ENCODE results near the gene ZNF649. TPM values are rescaled to one million over a fixed set of nuclear protein-coding genes. Genes with fewer than 3 reads are reported as not detected.
A peak's percentile ranks its signal among the peaks of the same experiment; 100 is the strongest.

ZNF649 gene
- total and polyA plus RNA-seq, 3 donors from 2014 or later = 8.7 to 12.4 (median 12.2) TPM

- DNase-seq = no peak
- WGBS, 2 donors = 95 to 98% methylated on average over 2 of the region's 2 CpGs
- H3K36me3 ChIP-seq (ENCODE audit: low read depth, missing control alignments) = no peaks in the 10 kb centered on the region
Measured at GRCh38 chr19:51938936-51939335, 34.1 kb upstream of the ZNF649 start.

GRCh38 chr19:51931921-51932320, 27.1 kb upstream of the ZNF649 start:
- H3K9me3 ChIP-seq = no peaks in the 10 kb centered on the region

More at GRCh38 chr19:51938936-51939335, 34.1 kb upstream of the ZNF649 start:
- Histone ChIP-seq H3K4me3 (no peak overlapping the region), H3K27me3 (no peaks in the 10 kb centered on the region), H3K27ac (no peak overlapping the region), H3K4me1 (no peaks in the 10 kb centered on the region), H3K9me3 (no peaks in the 10 kb centered on the region)
- TF ChIP-seq POLR2A (IDR thresholded peaks at IDR 0.05) = no peak
- no peak for TF ChIP-seq CTCF (IDR thresholded peaks at IDR 0.05)
- intact Hi-C loops (cut with DNase I; ENCODE audit: low total_unique reads) = no loop called here

GRCh38 chr19:51927859-51928258, 23.0 kb upstream of the ZNF649 start:
- no peak for DNase-seq
- WGBS, 2 donors = 26 to 28% methylated on average over 13 of the region's 13 CpGs

More at GRCh38 chr19:51931921-51932320, 27.1 kb upstream of the ZNF649 start:
- WGBS, 2 donors = 75 to 92% methylated on average over 7 to 8 of the region's 8 CpGs
- H3K4me3 ChIP-seq = no peak overlapping the region
- H3K4me1 ChIP-seq = peaks cover 3% of the 10 kb centered on the region
- no peaks in the 10 kb centered on the region for H3K27me3 ChIP-seq
- H3K27ac ChIP-seq = no peak overlapping the region
- DNase-seq = no peak
- intact Hi-C loops (cut with DNase I; ENCODE audit: low total_unique reads) = no loop called here
- TF ChIP-seq CTCF (IDR thresholded peaks at IDR 0.05) = no peak
- no peak for TF ChIP-seq POLR2A (IDR thresholded peaks at IDR 0.05)
- no peaks in the 10 kb centered on the region for H3K36me3 ChIP-seq (ENCODE audit: low read depth, missing control alignments)

GRCh38 chr19:51926784-51927741, 22.2 kb upstream of the ZNF649 start, which contains the start of gene ZNF613:
ZNF613 (plus strand) TSS chr19:51927472; CDS start chr19:51936221, 8,749 bp downstream.
- DNase-seq = peak; percentile 96
- 0% methylated on average over 51 to 52 of the region's 52 CpGs for WGBS, 2 donors
- Histone ChIP-seq H3K27me3 (no peaks in the 10 kb centered on the region), H3K9me3 (peaks cover 4% of the 10 kb centered on the region), H3K27ac (peak within 1 kb of the TSS; percentile 88 to 90), H3K4me1 (peaks cover 3% of the 10 kb centered on the region), H3K4me3 (peak within 1 kb of the TSS; percentile 80 to 95), H3K36me3 (ENCODE audit: low read depth, missing control alignments) (no peaks in the 10 kb centered on the region)
- intact Hi-C loops (cut with DNase I; ENCODE audit: low total_unique reads) = no loop called here
- no peak for TF ChIP-seq CTCF (IDR thresholded peaks at IDR 0.05)
- no peak for TF ChIP-seq POLR2A (IDR thresholded peaks at IDR 0.05)

More at GRCh38 chr19:51927859-51928258, 23.0 kb upstream of the ZNF649 start:
- H3K27me3 ChIP-seq = no peaks in the 10 kb centered on the region
- no peaks in the 10 kb centered on the region for H3K9me3 ChIP-seq
- peak overlapping the region; percentile 80 to 95 for H3K4me3 ChIP-seq
- H3K27ac ChIP-seq = peak overlapping the region in 1 of 2 donors; percentile 88
- TF ChIP-seq CTCF (IDR thresholded peaks at IDR 0.05) (no peak), POLR2A (IDR thresholded peaks at IDR 0.05) (no peak)
- H3K4me1 ChIP-seq = peaks cover 3% of the 10 kb centered on the region
- intact Hi-C loops (cut with DNase I; ENCODE audit: low total_unique reads) = no loop called here
- H3K36me3 ChIP-seq (ENCODE audit: low read depth, missing control alignments) = no peaks in the 10 kb centered on the region
